NB4 (cell line): ENCODE results near the gene MGST1.

Source experiments
- CTCF ChIP-seq: IDR thresholded peaks from one replicate; pipeline ENCODE4 v1.5.1; 2012; ENCODE audit warnings: low read depth, low read length
- MAX ChIP-seq: IDR thresholded peaks from 2 replicates; pipeline ENCODE4 v1.6.1; 2011; ENCODE audit warnings: low read depth, low read length
- MYC ChIP-seq: IDR thresholded peaks from 2 replicates; pipeline ENCODE4 v1.6.1; 2011; ENCODE audit warnings: low read depth, low read length
- POLR2A ChIP-seq: IDR thresholded peaks from 2 replicates; pipeline ENCODE4 v1.6.1; 2011; ENCODE audit warnings: mild to moderate bottlenecking; ENCODE audit not compliant: insufficient read length; ENCODE audit errors: extremely low read depth

- TF ChIP-seq CTCF (no peak), POLR2A (no peak), MYC (no peak), MAX (no peak)
These were observed 22.7 kb upstream of the MGST1 start for GRCh38 chr12:16324772-16325171.
